Spleen (tissue), 7 donors: Measurements from ENCODE around the gene GIPC3.

Source experiments
- CTCF ChIP-seq, 11 experiments: fragments of 200-600 bp in 7 of 11; fragments of 450-650 bp in 4 of 11; sonication (generic) in 4 of 11; IDR thresholded peaks in 8 of 11; conservative IDR thresholded peaks in 3 of 11; 1 replicate in 7 of 11; 2 replicates in 4 of 11; pipeline versions ENCODE4 v1.4.0 to v1.8.0; 2016 to 2021; ENCODE audit warnings: antibody characterized with exemption in 11 of 11, inconsistent platforms in 4 of 11, mild to moderate bottlenecking in 1 of 11
- POLR2A ChIP-seq, 3 donors: fragments of 450-650 bp; IDR thresholded peaks; one replicate each; pipeline ENCODE4 v1.5.1; 2017; ENCODE audit warnings: antibody characterized with exemption in 3 of 3, mild to moderate bottlenecking in 1 of 3
- donor health status: DM: no; HTN: no; CAD: no; lungs with moderate emphysema.
- donor health status: DM: no; HTN: no; CAD: no.
- donor health status: DM: no; HTN: no; CAD: no.

GRCh38 chr19:3625996-3626472, 40.8 kb downstream of the GIPC3 start:
- no peak for TF ChIP-seq CTCF (IDR thresholded peaks at IDR 0.05 in 8 of 11, conservative IDR thresholded peaks at IDR 0.05 in 3 of 11)
- no peak for TF ChIP-seq POLR2A (IDR thresholded peaks at IDR 0.05)
